GM21723 (cell line): ENCODE data around the gene CCDC86.

Experiments used
- ATAC-seq: cut with Tn5 transposase; IDR thresholded peaks from one replicate; pipeline ENCODE4 v1.9.1; 2021; ENCODE audit warnings: mild to moderate bottlenecking, moderate library complexity; ENCODE audit not compliant: unreplicated experiment

The CCDC86 gene

GRCh38 chr11:60867871-60868681 lies 26.2 kb downstream of the CCDC86 start:
- no peak for ATAC-seq

- ATAC-seq = no peak
Observed at GRCh38 chr11:60868682-60869450, 27.0 kb downstream of the CCDC86 start.

GRCh38 chr11:60869451-60869825 lies 27.5 kb downstream of the CCDC86 start:
- no peak for ATAC-seq

- no peak for ATAC-seq
Observed at GRCh38 chr11:60870276-60870675, 28.4 kb downstream of the CCDC86 start.

- ATAC-seq = no peak
Observed at GRCh38 chr11:60870733-60871377, 28.9 kb downstream of the CCDC86 start.

- ATAC-seq = no peak
Observed at GRCh38 chr11:60871378-60872061, 29.6 kb downstream of the CCDC86 start.

GRCh38 chr11:60872124-60872960 lies 30.4 kb downstream of the CCDC86 start:
- ATAC-seq = no peak

- no peak for ATAC-seq
Observed at GRCh38 chr11:60872961-60873524, 31.1 kb downstream of the CCDC86 start.

- no peak for ATAC-seq
Observed at GRCh38 chr11:60873533-60873932, 31.6 kb downstream of the CCDC86 start.

GRCh38 chr11:60874421-60875365 lies 32.8 kb downstream of the CCDC86 start:
- ATAC-seq = no peak

- no peak for ATAC-seq
Observed at GRCh38 chr11:60875366-60876167, 33.7 kb downstream of the CCDC86 start.

GRCh38 chr11:60876168-60876485 lies 34.2 kb downstream of the CCDC86 start:
- ATAC-seq = no peak

- no peak for ATAC-seq
Observed at GRCh38 chr11:60878245-60879101, 36.6 kb downstream of the CCDC86 start.

- no peak for ATAC-seq
Observed at GRCh38 chr11:60879104-60879503, 37.2 kb downstream of the CCDC86 start.

- no peak for ATAC-seq
Observed at GRCh38 chr11:60879971-60880588, 38.2 kb downstream of the CCDC86 start.

- ATAC-seq = no peak
Observed at GRCh38 chr11:60880643-60881282, 38.9 kb downstream of the CCDC86 start.
